ENCODE results near the gene LTBP4.
"Not testable (repeated sequence)": the region's sequence is repeated elsewhere in the genome, so short reads cannot be mapped to it uniquely, and the experiment has no call there.

LTBP4 gene

GRCh38 chr19:40646743-40647254 is 45.6 kb downstream of the LTBP4 start:
- no peak for DNase-seq (ENCODE audit: low read depth)
- H3K4me3 ChIP-seq (ENCODE audit: low read depth, low read length): no peak overlapping the region
- no peak for TF ChIP-seq CTCF (IDR thresholded peaks at IDR 0.05; ENCODE audit: insufficient read depth, low read depth, low read length, missing control alignments)

- H3K4me3 ChIP-seq (ENCODE audit: low read depth, low read length): not testable (repeated sequence)
- peak; percentile 17 for DNase-seq (ENCODE audit: low read depth)
These were observed 48.9 kb downstream of the LTBP4 start for GRCh38 chr19:40649903-40650675.

DNA sequence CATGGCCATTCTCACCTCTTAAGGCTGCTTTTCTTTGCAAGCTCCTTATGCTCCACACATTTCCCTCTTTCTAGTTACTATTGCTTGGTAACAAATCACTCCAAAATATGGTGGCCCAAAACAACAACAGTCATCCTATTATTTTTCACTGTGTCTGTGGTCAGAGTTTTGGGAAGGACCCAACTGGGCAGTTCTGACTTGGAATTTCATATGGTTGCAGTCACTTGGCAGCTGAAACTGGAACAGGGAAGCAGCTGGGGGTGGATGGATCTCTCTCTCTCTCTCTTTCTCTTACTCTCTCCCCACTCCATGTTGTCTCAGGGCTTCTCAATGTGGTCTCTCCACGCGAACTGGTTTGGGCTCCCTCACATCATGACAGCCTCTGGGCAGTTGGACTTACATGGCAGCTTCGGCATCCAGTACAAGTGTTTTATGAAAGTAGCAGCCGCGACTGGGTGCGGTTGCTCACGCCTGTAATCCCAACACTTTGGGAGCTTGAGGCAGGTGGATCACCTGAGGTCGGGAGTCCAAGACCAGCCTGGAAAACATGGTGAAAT is 49.7 kb downstream of the LTBP4 start:
- no peak overlapping the region for H3K4me3 ChIP-seq (ENCODE audit: low read depth, low read length)
- no peak for TF ChIP-seq CTCF (IDR thresholded peaks at IDR 0.05; ENCODE audit: insufficient read depth, low read depth, low read length, missing control alignments)
- DNase-seq (ENCODE audit: low read depth): no peak

DNA sequence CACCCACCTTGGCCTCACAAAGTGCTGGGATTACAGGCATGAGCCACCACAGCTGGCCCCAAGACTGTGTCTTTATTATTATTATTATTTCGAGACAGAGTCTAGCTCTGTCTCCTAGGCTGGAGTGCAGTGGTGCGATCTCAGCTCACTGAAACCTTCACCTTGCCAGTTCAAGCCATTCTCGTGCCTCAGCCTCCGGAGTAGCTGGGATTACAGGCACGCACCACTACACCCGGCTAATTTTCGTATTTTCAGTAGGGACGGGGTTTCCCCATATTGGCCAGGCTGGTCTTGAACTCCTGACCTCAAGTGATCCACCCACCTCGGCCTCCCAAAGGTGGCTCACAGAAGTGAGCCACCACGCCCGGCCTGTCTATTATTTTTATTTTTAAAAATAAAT is 51.1 kb downstream of the LTBP4 start:
- not testable (repeated sequence) for H3K4me3 ChIP-seq (ENCODE audit: low read depth, low read length)
- DNase-seq (ENCODE audit: low read depth): peak; percentile 84

DNA sequence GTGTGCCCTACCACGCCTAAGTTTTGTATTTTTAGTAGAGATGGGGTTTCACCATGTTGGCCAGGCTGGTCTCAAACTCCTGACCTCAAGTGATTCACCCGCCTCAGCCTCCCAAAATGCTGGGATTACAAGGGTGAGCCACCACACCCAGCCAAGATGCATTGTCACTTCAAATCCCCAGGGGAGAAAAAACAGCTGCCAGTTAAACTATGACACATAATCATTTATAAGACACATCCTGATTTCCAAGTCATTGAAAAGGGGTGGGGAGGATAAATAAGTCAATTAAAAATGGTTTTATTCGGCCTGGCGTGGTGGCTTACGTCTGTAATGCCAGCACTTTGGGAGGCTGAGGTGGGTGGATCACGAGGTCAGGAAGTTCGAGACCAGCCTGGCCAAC is 54.5 kb downstream of the LTBP4 start:
- not testable (repeated sequence) for DNase-seq (ENCODE audit: low read depth)

GRCh38 chr19:40658031-40658430 is 56.9 kb downstream of the LTBP4 start:
- H3K4me3 ChIP-seq (ENCODE audit: low read depth, low read length): no peak overlapping the region
- TF ChIP-seq CTCF (IDR thresholded peaks at IDR 0.05; ENCODE audit: insufficient read depth, low read depth, low read length, missing control alignments): no peak
- no peak for DNase-seq (ENCODE audit: low read depth)

More for the DNA sequence above, 54.5 kb downstream of the LTBP4 start:
- not testable (repeated sequence) for H3K4me3 ChIP-seq (ENCODE audit: low read depth, low read length)

DNA sequence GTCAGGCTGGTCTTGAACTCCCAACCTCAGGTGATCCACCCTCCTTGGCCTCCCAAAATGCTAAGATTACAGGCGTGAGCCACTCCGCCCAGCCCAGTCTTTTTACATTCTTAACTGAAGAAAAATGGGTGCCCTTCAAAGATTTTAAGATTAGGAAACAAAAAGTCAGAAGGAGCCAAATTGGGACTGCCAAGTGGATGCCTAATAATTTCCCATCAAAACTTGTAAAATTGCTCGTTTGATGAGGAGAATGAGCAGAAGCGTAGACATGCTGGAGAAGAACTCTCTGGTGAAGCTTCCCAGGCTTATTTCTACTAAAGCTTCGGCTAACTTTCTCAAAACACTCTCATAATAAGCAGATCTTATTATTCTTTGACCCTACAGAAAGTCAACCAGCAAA is 57.9 kb downstream of the LTBP4 start:
- H3K4me3 ChIP-seq (ENCODE audit: low read depth, low read length): no peak overlapping the region
- no peak for DNase-seq (ENCODE audit: low read depth)
- no peak for TF ChIP-seq CTCF (IDR thresholded peaks at IDR 0.05; ENCODE audit: insufficient read depth, low read depth, low read length, missing control alignments)

- no peak for DNase-seq (ENCODE audit: low read depth)
- no peak overlapping the region for H3K4me3 ChIP-seq (ENCODE audit: low read depth, low read length)
- TF ChIP-seq CTCF (IDR thresholded peaks at IDR 0.05; ENCODE audit: insufficient read depth, low read depth, low read length, missing control alignments): no peak
These were observed 58.4 kb downstream of the LTBP4 start for GRCh38 chr19:40659566-40659965.
